ENCODE data around the gene ADAM8.
"Not testable (repeated sequence)": the region's sequence is repeated elsewhere in the genome, so short reads cannot be mapped to it uniquely, and the experiment has no call there.

ADAM8 gene

DNA sequence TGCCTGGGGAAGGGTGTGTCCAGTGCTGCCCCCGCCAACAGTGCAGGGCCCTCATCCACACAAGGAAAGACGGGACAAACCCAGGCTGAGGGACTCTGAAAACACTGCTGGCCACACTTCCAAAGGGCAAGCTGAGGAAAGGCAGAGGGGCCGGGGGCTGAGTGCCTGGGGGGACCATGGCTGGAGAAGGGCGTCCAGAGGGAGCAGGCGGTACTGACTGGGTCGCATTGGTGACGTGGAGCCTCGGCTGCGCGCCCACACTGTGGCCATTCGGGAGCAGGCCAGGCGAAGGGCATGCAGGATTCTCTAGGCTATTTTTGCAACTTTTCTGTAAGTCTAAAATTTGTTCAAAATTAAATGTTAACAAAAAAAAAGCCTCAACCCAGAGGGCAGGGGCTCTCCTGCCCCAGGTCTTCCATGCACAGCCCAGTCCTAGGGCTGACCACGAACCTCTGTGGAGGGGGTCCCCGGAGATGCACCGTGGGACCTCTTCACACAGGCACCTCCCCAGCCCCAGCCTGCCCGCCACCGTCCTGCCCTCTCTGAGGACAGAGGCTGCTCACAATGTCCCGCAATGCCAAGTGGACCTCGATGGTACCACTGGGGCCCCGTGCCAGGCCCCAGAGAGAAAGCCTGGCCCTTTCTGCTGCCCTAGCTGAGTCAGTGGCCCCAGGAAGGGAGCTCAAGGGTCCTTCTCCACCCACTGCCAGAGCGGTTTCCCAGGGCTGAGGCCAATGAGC is 10.4 kb downstream of the ADAM8 start:
- no peak for DNase-seq

DNA sequence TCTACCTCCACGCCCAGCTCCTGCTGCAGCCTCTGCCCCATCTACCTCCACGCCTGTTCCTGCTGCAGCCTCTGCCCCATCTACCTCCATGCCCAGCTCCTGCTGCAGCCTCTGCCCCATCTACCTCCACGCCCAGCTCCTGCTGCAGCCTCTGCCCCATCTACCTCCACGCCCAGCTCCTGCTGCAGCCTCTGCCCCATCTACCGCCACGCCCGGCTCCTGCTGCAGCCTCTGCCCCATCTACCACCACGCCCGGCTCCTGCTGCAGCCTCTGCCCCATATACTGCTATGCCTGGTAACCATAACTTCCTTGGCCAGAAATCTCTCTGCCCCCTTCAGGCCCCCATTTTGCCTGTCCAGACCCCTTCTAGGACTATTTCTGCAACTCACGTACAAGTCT is 11.6 kb downstream of the ADAM8 start:
- DNase-seq = not testable (repeated sequence)

DNA sequence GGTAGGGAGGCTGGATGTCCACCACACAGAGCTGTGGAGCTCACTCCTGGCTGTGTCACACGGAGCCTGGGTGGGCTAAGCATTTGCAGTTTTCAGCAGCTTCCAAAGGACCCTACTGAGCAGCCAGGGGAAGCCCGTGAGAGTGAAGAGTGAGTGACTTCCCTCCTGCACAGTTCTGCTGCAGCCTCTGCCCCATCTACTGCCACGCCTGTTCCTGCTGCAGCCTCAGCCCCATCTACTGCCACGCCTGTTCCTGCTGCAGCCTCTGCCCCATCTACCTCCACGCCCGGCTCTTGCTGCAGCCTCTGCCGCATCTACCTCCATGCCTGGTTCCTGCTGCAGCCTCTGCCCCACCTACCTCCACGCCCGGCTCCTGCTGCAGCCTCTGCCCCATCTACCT is 12.2 kb downstream of the ADAM8 start:
- DNase-seq = no peak

DNA sequence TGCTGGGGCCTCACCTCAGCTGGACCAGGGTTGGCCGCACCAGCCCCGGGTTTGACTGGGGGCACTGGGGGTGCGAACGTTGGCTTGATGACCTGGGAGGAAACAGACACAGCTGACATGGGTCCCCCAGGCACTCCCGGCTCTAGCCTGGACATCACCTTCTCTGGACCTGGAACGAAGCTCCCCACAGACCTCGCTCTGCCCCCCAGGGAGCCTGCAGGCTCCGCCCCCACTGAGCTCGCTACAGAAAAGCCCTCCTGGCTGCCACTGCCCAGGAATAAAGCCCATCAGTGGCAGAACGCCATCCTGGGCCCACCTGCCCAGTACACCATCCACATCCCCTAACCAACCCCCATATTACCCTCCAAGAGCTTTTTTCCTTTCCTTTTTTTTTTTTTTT is 13.0 kb downstream of the ADAM8 start:
- DNase-seq = no peak

DNA sequence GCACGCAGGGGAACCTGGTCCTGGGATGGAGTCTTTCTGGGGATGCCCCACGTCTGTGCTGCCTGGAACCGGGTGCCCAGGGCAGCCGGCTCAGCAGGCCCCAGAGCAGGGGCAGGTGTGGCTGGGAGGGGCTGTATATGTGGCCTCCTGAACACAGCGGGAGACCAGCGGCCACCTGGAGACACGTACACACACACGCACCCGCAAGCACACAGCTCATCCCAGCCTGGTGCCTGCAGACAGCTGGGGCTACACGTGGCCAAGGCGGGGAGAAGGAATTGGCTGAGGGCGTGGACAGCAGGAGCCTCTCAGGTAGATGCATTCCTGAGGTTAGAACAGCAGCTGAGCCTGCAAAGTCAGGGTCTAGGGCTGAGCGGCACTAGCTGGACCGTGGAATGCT is 14.0 kb downstream of the ADAM8 start:
- no peak for DNase-seq

DNA sequence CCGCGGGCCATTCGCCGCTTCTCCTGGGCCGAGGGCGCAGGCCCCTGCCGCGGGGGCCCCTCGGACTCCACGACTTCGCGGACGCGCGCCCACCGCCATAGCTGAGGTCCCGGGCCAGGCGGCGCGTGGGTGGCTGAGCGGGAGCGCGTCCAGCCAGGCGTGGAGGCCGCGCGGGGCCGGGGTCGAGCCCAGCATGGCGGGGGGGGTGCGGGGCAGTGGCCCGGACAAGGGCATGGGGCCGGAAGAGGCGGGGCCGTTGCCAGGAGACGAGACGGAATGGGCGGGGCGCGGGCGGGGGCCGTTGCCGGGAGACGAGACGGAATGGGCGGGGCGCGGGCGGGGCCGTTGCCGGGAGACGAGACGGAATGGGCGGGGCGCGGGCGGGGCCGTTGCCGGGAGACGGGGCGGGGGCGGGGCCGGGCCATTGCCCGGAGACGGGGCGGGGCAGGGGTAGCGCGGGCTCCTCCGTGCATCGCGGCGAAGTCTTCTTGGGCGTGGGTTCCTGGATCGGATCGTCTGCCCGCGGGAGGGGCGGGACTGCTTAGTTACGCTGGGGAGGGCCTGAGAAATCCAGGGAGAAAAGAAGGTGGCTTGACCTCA is 14.8 kb downstream of the ADAM8 start:
- DNase-seq = no peak

DNA sequence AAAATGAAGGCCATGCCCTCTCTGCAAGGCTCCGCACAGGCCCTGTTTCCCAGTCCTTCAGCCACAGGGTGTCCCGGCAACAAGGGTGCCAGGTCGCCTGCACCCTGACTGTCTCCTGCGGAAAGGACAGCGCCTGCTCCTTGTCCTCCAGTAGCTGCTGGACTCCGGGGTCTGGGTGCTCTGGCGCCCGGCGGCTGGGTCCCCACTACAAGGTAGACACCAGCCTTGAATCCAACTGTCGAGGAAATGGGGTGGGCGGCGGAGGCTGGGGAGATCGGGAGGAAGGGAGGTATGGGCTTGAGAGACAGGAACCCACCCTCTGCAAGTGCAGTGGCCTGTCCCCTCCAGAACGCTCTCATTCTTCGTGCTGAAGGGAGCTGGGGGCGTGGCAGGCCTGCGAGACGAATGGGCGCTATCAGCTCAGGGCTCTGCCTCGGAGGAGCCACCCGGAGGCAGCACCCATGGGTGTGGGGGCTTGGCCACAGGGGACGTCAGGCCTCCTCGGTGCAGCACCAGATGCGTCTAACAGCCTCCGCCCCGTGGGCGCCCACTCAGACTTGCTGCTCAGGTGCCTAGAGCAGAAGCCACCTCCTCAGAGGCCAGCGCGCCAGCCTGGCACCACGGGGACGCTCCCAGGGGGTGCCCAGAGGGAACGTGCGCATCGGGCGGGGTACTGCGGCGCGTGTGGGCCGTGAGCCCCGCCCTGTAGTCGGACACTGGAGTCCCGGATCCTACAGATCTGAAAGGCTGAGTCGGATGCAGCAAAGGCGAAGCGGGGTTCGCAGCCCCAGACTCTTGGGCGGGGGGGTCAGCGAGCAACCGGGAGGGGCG is 15.6 kb downstream of the ADAM8 start:
- no peak for DNase-seq

DNA sequence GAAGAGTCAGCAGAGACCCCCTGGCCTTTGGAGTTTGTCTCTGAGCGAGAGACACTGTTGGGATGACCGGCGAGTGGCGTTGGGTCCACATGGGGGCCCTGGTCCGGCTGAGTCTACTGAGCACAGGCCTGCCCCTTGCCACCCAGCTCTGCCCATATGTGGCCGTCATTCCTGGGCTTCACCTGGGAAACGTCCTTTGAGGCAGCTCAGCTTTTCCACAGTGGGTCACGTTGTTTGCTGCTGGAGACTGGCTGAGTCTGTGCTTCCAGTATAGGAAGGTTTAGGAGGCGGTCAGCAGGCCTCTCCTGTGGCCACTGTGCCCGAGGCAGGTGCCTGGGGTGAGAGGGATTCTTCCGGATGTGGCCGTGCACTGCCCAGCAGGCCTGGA is 17.1 kb downstream of the ADAM8 start:
- no peak for DNase-seq

DNA sequence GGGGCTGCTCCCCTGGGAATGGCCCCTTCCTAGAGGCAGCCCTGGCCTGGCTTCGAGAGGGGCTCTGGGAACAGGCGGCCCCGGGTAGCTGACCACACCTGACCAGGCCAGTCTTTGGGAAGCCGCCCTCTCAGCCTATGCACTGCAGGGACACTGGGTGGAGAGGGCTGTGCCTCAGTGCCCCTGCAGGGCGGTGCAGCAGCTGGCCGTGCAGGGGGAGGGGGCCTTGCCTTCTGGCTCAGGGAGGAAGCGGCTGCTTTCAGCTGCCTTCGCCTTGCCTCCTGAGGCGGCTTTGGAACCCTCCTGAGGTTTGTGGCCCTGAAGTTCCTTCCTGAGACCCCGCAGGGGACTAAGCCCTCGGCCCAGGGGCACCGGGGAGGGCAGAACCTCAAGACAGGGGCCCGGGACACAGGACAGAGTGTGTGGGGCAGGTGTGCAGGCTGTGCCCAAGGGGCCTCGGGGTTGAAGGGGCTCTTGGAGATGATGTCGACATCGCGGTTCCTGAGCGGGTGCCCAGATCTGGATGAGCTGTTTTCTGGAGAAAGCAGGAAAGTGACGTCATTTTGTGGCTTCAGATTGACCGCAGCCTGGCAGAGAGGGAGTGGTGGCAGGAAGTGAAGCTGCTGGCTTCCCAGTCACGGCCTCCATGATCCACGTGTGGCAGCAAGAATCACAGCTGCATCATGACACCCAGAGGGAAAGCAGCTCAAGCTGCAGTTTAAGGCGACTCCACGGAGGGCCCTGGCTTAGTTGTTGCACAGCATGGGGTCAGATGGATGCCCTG is 17.7 kb downstream of the ADAM8 start:
- DNase-seq = no peak

DNA sequence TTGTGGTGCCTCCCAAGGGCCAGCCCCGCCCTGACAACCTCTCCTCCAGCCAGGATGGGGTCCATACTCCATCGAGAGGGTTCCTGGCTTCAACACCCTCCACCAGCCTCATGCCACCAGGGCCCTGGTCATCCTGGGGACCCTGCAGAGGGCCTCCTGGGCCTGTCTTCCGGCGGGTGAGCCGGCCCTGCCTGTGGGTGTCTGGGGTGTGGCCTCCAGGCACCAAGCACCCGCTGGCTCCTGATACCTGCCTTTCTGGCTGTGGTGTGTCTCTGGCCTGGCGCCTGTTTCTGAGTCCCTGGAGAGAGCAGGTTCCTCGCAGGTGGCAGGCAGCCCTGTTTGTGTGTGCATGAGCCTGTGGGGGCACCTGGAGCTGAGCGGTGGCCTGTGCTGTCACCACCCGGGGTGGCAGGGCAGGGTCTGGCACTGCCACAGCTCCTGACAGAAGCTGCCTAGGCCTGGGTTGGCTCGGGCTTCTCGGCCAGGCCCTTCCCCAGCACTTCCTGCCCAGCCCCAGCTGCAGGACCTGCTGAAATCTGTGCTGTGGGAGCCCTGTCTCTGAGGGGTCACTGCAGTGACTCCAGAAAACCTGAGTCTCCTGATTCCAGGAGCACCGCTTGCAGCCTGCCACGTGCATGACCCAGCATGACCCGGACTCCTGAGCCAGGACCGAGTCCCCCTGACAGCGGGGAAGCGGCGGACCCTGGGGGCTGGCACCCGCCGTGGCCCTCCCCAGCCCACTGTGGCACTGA is 18.4 kb downstream of the ADAM8 start:
- no peak for DNase-seq

DNA sequence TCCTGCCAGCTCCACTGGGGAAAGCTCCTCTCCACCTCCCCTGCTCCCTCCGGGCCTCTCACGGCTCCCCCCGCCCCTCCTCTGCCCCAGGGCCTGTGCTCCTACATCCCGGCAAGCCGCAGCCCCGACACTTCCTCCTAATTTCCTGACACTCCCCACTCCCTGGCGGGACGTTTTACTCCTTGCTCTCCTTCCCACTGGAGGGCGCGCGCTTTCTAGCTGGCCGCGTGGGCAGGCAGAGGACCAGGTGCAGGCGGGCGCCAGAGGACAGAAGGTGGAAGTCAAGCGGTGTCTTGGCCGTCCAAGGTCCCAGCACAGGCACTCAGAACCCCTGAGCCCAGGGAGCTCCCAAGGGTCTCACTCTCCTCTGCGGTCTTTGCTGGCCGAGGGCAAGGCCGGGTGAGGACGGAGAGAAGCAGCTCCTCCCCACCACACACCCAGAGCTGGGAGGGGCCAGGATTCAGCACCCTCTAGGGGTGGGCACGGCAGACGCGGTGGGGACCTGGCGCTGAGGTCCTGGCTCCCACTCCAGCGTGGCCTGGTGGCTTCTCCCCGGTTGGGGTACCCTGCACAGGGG is 19.1 kb downstream of the ADAM8 start:
- DNase-seq = no peak

DNA sequence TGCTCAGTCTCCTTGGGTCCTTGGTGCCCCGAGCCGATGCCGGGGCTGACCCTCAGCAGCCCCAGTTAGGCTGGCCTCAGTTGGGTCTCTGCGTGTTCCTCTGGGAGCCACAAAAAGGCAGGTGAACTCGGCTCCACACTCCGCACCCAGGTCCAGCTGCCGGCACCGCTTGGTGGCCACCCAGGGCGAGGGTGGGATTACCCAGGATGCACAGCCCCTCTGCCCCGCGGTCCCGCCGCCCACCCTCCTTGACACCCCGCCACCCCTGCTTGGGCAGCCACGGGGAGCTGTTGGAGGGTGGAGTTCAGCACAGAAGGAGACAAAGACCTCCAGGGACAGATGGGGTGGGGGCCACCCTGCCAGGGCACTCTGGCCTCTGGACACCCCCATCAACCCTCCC is 21.3 kb downstream of the ADAM8 start:
- no peak for DNase-seq

DNA sequence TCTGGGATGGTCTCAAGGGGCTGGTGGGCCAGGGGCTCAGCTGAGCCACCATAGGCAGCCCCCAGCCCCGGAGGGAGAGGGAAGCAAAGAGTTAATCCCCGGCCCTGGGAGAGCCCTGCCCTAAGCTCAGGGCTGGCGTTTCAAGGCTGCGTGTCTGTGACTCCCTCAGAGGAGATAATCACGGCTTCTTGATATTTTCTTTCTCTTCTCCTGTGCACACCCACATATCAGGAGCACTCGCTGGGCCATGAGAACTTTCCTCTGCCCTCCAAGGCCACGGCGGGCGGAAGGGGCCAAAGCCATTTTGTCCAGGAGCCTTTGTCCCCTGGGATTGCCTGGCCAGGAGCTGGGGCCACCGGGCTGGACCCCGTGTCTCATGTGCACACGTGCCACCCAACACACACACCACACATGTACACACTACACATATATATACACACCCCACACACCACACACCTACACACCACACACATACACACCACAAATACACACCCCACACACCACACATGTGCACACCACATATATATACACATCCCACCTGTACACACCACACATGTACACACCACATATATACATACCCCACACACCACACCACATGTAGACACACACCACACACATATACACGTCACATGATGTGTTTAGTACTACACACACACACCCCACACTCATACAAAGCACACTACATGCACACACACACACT is 22.1 kb downstream of the ADAM8 start:
- no peak for DNase-seq

DNA sequence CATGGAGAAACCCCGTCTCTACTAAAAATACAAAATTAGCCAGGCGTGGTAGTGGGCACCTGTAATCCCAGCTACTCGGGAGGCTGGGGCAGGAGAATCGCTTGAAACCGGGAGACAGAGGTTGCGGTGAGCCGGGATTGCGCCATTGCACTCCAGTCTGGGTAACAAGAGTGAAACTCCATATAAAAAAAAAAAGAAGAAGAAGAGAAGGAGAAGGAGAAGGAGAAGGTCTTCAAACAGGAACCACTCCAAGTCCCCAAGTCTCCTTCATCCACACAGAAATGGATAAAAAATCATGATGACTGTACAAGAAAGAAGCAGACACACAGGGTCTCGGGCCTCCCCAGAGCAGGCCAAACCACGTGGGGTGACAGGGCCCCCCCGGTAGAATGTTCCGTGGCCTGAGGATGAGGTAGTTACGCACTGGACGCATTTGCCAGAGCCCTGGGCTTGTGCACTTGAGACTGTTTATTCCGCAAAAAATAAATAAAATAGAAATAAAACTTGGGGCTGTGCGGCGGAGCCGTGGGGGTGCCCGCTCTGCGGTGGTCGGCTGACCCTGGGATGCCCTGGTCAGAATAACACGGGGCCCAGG is 23.2 kb downstream of the ADAM8 start:
- no peak for DNase-seq

DNA sequence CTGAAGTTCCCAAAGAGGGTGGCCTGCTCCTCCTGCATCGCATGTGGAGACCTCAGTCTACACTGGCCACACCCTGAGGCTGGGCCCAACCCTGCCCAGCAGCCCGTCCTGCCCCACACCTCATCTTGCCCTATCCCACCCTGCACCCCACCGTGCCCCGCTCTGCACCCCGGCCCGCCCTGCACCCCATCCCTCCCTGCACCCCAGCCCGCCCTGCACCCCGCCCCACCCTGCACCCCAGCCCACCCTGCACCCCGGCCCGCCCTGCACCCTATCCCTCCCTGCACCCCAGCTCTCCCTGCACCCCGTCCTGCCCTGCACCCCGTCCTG is 24.5 kb downstream of the ADAM8 start:
- no peak for DNase-seq

DNA sequence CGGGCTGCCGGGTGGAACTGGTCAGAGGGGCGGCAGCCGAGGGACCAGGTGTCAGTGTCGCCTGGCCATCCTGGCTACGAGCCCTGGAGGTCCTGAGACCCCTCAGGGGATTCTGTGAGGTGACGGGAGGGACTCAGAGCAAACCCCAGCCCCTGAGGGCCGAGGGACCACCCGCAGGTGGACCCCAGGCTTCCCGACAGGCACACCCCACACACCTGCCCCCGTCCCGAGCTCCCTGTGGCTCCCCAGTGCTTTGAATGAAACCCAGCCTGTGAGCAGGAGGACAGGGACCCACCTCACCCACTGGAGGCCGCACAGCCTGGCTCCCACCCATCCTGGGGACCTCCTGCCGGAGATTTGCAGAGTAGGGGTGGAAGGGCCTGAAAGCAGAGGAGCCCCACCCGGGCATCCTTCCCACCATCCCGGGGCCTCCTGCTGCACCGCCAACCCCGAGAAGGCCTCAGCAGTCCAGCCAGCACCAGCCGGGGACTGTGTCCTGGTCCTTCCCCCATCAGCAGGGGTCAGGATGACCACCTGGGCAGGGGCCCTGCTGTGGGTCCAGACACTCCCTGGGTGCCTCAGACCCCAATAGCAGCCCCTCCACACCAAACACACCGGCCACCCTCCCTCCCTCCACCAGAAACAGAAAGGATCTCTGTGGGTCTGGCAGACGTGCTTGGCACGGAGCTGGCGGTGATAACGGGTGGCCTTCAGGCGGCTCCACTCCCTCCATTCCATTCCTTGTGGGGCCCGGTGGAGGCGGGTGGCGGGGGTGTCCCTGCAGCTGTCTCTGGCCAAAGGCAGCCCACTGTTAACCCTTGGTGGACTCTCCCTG is 25.1 kb downstream of the ADAM8 start:
- DNase-seq = no peak

DNA sequence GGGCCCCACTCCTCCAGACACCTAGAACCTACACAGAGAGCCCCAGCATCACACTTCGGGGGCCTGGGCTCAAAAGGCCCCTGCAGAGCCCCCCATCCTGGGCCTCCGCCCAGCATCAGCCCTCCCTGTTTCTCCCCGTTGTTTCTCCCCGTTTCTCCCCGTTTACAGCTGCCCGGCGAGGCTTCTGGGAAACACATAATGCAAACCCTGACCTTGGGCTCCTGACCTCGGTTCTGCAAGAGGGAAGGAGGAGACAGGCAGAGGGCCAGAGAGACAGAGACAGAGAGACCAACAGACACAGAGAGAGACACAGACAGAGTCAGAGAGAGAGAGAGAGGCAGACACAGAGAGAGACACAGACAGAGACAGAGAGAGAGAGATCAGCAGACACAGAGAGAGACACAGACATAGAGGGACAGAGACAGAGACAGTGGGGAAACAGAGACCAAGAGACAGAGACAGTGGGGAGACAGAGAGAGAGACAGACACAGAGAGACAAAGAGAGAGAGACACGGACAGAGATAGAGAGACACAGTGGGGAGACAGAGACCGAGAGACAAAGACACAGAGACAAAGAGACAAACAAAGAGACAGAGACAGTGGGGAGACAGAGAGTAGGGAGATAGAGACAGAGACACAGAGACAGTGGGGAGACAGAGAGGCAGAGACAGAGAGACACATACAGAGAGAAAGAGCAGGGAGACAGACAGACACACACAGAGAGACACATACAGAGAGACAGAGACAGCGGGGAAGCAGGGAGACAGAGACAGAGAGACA is 26.5 kb downstream of the ADAM8 start:
- DNase-seq = no peak

DNA sequence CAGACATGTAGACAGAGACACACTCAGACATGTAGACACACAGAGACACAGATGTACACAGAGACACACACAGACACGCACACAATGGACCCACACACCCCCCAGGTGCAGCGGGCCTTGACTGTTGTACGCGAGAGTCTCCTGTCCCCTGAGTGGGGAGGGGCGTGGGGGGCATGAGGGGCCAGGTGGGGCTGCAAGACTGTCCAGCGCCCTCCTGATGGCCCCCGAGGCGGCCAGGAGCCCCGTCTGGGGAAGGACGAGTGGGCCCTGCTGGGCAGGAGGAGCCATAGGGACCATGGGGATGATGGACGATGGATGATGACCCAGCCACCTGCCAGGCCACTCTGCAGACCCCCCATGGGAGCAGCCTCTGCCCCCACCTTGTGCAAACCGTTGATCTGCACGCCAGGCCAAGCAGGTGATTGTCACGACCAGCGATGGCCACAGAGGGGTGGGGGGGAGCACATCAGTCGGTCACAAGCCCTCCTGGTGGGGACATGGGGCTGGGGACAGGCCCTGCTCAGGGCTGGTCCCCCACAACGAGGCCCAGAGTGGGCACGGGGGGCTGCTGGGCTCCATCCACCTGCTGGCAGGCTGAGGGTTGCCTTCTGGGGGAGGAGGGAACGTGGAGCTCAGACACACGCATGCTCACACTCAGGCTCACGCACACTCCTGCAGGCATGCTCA is 27.4 kb downstream of the ADAM8 start:
- no peak for DNase-seq

DNA sequence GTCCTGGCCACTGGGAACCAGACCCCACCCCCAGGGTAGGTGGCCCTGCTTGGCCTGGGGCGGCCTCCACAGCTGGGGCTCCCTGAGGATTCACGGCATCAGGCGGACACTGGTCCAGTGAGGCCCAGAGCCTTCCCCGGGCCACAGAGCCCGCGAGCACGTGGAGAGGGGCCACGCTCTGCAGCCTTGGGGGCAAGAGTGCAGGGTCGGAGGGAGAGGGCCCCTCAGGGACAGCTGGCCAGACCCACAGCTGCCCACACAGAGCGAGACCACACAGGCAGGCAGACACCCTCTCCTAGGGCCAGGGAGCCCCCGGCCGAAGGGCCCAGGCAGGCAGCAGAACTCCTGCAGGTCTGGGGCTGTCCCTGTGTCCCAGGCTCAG is 28.3 kb downstream of the ADAM8 start:
- DNase-seq = no peak

All from cortex of kidney (tissue), 1 donor.